Astrocyte of the cerebellum (primary cell): Measurements from ENCODE around the gene ITPR3.

ENCODE experiments used
- DNase-seq: peaks from one replicate; pipeline ENCODE4 v3.0.0-alpha.2; 2011; ENCODE audit warnings: low read depth
- H3K4me3 ChIP-seq: 2 replicates; pipeline ENCODE4 v1.5.1; 2011; ENCODE audit warnings: mild to moderate bottlenecking, low read depth, low read length, moderate library complexity
- CTCF ChIP-seq: IDR thresholded peaks from 2 replicates; pipeline ENCODE4 v1.5.1; 2012; ENCODE audit warnings: low read length, low read depth, moderate library complexity, mild to moderate bottlenecking; ENCODE audit errors: missing control alignments
- in situ Hi-C: cut with HindIII; loops from 2 replicates; pipeline ENCODE4 v1.10.0; 2017; ENCODE audit warnings: low sequenced_read_pairs

The ITPR3 gene

GRCh38 chr6:33725222-33725621 is 104.1 kb downstream of the ITPR3 start:
- TF ChIP-seq CTCF: no peak
- DNase-seq: no peak
- in situ Hi-C loops: no loop called here
- no peak overlapping the region for H3K4me3 ChIP-seq

GRCh38 chr6:33725891-33726673 is 105.0 kb downstream of the ITPR3 start:
- in situ Hi-C loops: no loop called here
- H3K4me3 ChIP-seq: no peak overlapping the region
- DNase-seq: no peak
- TF ChIP-seq CTCF: no peak

- in situ Hi-C loops: no loop called here
- DNase-seq: no peak
- no peak for TF ChIP-seq CTCF
- H3K4me3 ChIP-seq: no peak overlapping the region
Observed at GRCh38 chr6:33726696-33727095, 105.6 kb downstream of the ITPR3 start.

GRCh38 chr6:33727126-33727525 is 106.0 kb downstream of the ITPR3 start:
- no peak overlapping the region for H3K4me3 ChIP-seq
- DNase-seq: no peak
- in situ Hi-C loops: no loop called here
- TF ChIP-seq CTCF: no peak

GRCh38 chr6:33727932-33728331 is 106.8 kb downstream of the ITPR3 start:
- DNase-seq: no peak
- in situ Hi-C loops: no loop called here
- H3K4me3 ChIP-seq: no peak overlapping the region
- TF ChIP-seq CTCF: no peak

- in situ Hi-C loops: no loop called here
- H3K4me3 ChIP-seq: no peak overlapping the region
- TF ChIP-seq CTCF: no peak
- DNase-seq: no peak
Observed at GRCh38 chr6:33728438-33728837, 107.3 kb downstream of the ITPR3 start.
